ENCODE results near the gene TSKS. TPM values are rescaled to one million over a fixed set of nuclear protein-coding genes. Genes with fewer than 3 reads are reported as not detected.

TSKS gene
- total RNA-seq, 2 experiments from 2014 or later = not detected

DNA sequence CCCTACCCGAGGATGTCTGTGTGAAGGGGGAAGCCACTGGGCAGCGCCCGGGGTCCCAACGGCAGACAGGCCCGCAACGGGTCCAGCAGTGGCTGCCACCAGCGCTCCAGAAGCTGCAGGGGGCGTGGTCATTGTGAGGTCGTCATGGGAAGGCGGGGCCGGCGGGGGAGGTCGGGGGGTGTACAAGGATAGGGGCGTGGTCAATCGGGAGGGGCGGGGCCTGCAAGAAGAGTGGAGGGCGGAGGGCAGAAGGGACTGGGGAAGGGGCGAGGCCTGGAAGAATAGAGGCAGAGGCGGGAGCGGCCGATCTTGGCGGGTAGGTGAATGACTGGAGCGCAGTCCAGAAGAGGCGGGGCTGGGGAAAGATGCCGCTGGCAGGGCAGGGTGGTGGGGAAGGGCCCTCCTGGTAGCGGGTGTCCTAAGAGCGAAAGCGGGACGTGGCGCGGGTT is 45.6 kb upstream of the TSKS start:
- CTCF ChIA-PET (ENCODE audit: unreplicated experiment) = no interaction called here
- Histone ChIP-seq H3K27ac (ENCODE audit: low read depth, low read length, poor library complexity, severe bottlenecking) (no peak overlapping the region), H3K36me3 (ENCODE audit: insufficient read depth, low read length) (peaks cover 37% of the 10 kb centered on the region), H2AFZ (ENCODE audit: low read length) (no peak overlapping the region), H4K20me1 (ENCODE audit: insufficient read depth, low read length) (no peaks in the 10 kb centered on the region), H3K4me3 (ENCODE audit: low read depth, low read length, poor library complexity, severe bottlenecking) (peak overlapping the region; percentile 61), H3K79me2 (ENCODE audit: insufficient read depth, low read depth, low read length) (no peaks in the 10 kb centered on the region), H3K4me2 (ENCODE audit: low read length) (peak overlapping the region; percentile 66), H3K4me1 (ENCODE audit: insufficient read depth, low read length, poor library complexity, severe bottlenecking) (peaks cover 29% of the 10 kb centered on the region), H3K9me3 (ENCODE audit: low read length) (no peaks in the 10 kb centered on the region), H3K9me2 (ENCODE audit: insufficient read depth, low read length) (no peaks in the 10 kb centered on the region)
- no TSS peak for BruUV-seq (replicated peaks)
- POLR2A ChIA-PET = no interaction called here
- peak; percentile 88 for DNase-seq (ENCODE audit: low spot score)
- intact Hi-C loops (cut with micrococcal nuclease; ENCODE audit: unreplicated experiment) = no loop called here
- TF ChIP-seq CTCF (conservative IDR thresholded peaks at IDR 0.05; ENCODE audit: low read length) (no peak), EZH2phosphoT487 (IDR thresholded peaks at IDR 0.05; ENCODE audit: borderline replicate concordance, low read depth, low read length) (no peak)

DNA sequence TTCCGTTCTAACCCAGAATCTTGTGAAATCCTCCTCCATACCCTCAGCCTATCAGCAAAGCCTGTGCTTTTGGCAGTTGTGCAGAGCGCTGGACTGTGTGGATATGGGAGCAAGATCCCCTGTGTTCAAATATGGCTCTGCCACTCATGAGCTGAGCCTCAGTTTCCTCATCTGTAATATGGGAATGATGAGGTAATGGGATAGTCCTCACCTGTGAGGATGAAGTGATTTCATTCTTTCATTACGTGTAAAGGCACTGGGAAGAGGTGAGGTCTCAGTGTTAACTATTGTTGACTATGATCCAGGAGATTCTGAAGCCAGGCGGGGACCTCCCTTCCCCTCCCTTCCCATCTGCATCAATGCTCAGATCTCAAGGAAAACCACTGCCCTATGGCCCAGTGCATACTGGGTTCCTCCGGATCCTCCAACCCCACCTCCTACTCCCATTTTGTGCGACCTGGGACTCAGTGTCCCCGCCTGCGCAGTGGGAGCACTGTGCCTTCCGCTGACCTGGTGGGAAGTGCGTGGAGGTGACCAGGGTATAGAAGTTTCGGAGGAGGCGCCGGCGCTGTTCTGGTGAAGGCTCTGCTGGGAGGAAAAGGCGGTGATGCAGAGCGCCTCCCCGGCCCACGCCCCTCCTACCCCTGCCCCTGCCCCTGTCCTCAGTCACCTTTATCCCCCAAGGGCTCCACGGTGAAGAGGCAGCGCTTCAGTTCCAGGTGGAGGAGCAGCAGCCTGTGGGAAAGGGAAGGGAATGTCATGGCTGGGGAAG is 45.0 kb upstream of the TSKS start:
- H3K27ac ChIP-seq (ENCODE audit: low read depth, low read length, poor library complexity, severe bottlenecking) = no peak overlapping the region
- no peaks in the 10 kb centered on the region for H4K20me1 ChIP-seq (ENCODE audit: insufficient read depth, low read length)
- H3K36me3 ChIP-seq (ENCODE audit: insufficient read depth, low read length) = peaks cover 43% of the 10 kb centered on the region
- peak overlapping the region; percentile 61 for H3K4me3 ChIP-seq (ENCODE audit: low read depth, low read length, poor library complexity, severe bottlenecking)
- TF ChIP-seq CTCF (conservative IDR thresholded peaks at IDR 0.05; ENCODE audit: low read length) (no peak), EZH2phosphoT487 (IDR thresholded peaks at IDR 0.05; ENCODE audit: borderline replicate concordance, low read depth, low read length) (no peak)
- DNase-seq (ENCODE audit: low spot score) = no peak
- ChIA-PET CTCF (ENCODE audit: unreplicated experiment) (no interaction called here), POLR2A (no interaction called here)
- peaks cover 29% of the 10 kb centered on the region for H3K4me1 ChIP-seq (ENCODE audit: insufficient read depth, low read length, poor library complexity, severe bottlenecking)
- no peak overlapping the region for H2AFZ ChIP-seq (ENCODE audit: low read length)
- intact Hi-C loops (cut with micrococcal nuclease; ENCODE audit: unreplicated experiment) = no loop called here
- no TSS peak for BruUV-seq (replicated peaks)
- no peaks in the 10 kb centered on the region for H3K9me2 ChIP-seq (ENCODE audit: insufficient read depth, low read length)
- peak overlapping the region; percentile 66; the same call in 1 of the 2 replicates for H3K4me2 ChIP-seq (ENCODE audit: low read length)
- H3K79me2 ChIP-seq (ENCODE audit: insufficient read depth, low read depth, low read length) = no peaks in the 10 kb centered on the region
- no peaks in the 10 kb centered on the region for H3K9me3 ChIP-seq (ENCODE audit: low read length)

All from OCI-LY7 (cell line).